ENCODE data around the gene TMCC3.
A peak's percentile ranks its signal among the peaks of the same experiment; 100 is the strongest.
"Not testable (repeated sequence)": the region's sequence is repeated elsewhere in the genome, so short reads cannot be mapped to it uniquely, and the experiment has no call there.

Gene TMCC3, protein sequence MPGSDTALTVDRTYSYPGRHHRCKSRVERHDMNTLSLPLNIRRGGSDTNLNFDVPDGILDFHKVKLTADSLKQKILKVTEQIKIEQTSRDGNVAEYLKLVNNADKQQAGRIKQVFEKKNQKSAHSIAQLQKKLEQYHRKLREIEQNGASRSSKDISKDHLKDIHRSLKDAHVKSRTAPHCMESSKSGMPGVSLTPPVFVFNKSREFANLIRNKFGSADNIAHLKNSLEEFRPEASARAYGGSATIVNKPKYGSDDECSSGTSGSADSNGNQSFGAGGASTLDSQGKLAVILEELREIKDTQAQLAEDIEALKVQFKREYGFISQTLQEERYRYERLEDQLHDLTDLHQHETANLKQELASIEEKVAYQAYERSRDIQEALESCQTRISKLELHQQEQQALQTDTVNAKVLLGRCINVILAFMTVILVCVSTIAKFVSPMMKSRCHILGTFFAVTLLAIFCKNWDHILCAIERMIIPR

DNA sequence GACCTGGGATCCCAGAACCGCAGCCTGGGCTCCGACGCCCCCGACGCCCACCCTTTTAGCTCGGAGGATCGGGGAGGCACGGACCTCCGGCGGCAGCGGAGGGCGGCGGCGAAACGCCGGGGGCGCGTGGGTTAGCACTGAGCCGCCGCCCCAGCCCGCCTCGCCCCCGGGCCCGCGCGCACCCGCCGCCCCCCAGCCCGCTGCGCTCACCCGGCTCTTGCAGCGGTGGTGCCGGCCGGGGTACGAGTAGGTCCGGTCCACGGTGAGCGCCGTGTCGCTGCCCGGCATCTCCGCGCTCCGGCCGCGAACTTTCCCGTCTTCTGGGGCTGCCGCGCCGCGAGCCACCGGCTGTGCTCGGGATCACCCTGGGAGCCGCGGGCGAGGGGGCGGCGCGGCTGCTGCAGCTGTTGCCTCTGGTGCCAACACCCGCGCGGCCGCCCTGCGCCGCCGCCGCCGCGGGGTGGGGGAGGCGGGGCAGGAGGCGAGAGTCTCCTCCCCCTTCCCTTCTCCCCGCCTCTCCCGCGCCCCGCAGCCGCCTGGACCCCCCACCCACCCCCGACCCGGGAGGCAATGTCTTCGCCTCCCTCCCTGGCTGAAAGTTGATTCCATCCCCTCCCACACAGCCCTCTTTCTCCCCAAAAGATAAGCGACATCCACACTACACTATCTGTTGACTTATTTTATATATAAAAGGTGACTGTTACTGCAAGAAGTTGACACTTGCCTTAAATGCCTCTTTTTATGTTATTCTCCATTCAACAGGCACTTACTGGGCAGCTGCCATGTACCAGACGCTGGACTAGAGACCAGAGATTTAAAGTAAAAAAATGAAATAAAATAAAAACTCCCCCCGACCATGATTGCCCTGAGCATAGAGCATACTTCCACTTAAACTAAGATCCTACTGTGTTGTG, at the start of gene TMCC3:
TSS of gene TMCC3 (minus strand) at position 415 of the 914 bp plus-strand sequence. CDS start at position 288, 127 bp downstream.
- no peak for DNase-seq (ENCODE audit: low spot score)

DNA sequence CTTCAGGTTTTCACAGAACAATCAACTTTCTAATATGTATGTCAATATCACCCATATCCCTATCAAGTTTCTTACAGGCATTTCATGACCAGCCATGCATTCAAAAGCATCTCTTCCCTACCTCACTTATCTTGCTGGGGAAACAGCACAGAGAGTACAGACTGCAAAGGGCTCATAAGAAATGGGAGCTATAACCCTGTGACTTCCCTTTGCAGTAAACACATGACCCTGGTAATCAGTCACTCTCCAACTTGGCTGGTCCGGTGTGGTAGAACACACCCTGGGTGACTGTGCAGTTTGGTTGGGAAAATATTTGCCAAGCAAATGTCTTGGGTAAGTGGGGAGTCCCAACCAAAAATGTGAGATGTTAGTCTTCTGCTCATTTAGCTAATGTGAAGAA, 49.4 kb upstream of the TMCC3 start:
- DNase-seq (ENCODE audit: low spot score) = no peak

DNA sequence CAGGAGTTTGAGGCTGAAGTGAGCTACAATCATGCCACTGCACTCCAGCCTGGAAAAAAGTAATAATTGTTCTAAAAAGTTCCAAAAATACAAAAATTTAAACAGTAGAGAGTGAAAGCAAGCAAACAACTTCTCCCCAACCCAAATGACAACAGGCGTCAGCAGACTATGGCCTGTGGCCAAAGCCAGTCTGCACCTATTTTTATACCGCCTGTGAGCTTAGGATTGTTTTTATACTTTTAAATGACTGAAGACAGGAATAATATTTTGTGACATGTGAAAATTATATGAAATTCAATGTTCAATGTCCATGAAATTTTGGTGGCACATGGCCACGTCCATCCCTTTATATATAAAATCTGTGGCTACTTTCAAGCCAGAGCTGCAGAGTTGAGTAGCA, 48.2 kb upstream of the TMCC3 start:
- no peak for DNase-seq (ENCODE audit: low spot score)

DNA sequence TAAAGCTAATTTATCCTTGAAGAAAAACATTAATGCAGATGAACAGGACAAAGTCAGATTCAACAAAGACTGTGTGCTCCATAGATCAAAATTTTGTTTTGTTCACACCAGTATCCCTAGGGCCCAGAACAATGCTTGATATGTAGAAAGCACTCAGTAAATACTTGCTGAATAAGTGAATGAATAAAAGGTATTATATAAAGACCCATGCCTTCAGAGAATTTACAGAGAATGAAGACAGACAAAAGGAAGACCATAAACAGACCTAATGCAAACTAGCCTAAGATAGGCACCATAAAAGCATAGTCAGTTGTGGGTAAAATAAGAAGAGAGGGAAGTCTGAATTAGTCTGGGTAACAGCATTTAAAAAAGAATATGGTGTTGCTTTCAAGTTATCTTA, 47.3 kb upstream of the TMCC3 start:
- DNase-seq (ENCODE audit: low spot score) = no peak

- DNase-seq (ENCODE audit: low spot score) = no peak
Observed at GRCh38 chr12:94694732-94695131, 44.4 kb upstream of the TMCC3 start.

- DNase-seq (ENCODE audit: low spot score) = not testable (repeated sequence)
Observed at GRCh38 chr12:94692826-94693225, 42.5 kb upstream of the TMCC3 start.

DNA sequence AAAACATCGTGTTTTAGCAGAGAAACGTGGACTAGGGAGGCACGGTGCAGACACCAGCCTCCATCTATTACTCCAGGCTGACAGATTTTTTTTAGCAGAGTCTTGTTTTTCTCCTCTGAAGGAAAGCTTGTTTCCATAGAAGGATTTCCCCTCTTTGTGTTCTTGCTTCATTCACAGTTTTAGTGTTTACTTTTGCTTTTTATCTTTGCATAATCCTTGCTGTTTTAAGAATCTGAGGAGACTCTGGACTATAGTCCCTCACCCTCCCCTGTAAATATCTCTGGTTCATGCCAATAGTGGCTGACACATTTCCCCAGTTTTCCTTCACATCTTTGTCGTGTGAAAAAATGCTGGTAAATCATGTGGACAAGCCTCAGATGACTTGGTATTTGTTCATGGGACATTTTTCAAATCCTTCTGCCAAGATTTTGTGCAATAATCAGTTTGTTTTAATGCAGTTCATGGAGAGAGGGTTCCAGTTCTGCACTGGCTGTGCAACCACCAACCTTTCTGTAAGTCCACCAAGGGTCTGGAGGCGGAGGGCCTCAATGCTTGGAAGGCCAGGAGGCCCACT, 39.9 kb upstream of the TMCC3 start:
- no peak for DNase-seq (ENCODE audit: low spot score)

DNA sequence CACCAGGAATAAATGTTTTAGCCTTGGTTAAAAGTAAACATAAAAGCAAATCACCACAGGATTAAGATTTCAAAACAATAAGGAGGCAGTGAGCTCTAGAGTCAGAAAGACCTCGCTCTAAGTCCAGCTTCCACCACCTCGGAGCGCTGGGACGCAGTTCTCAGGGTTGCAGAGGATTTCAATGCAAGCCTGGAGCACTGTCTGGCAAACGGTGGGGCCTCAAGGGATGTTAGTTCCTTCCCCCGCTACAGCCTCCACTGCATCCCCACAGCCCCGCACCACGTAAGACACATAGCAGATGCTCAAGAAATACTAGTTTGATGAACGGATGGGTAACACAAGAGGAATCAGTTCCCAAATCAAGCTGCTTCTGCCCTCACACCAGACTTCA, 39.3 kb upstream of the TMCC3 start:
- DNase-seq (ENCODE audit: low spot score) = no peak

GRCh38 chr12:94689002-94689645, 38.8 kb upstream of the TMCC3 start:
- peak; percentile 27 for DNase-seq (ENCODE audit: low spot score)

- no peak for DNase-seq (ENCODE audit: low spot score)
Observed at GRCh38 chr12:94687891-94688290, 37.5 kb upstream of the TMCC3 start.

DNA sequence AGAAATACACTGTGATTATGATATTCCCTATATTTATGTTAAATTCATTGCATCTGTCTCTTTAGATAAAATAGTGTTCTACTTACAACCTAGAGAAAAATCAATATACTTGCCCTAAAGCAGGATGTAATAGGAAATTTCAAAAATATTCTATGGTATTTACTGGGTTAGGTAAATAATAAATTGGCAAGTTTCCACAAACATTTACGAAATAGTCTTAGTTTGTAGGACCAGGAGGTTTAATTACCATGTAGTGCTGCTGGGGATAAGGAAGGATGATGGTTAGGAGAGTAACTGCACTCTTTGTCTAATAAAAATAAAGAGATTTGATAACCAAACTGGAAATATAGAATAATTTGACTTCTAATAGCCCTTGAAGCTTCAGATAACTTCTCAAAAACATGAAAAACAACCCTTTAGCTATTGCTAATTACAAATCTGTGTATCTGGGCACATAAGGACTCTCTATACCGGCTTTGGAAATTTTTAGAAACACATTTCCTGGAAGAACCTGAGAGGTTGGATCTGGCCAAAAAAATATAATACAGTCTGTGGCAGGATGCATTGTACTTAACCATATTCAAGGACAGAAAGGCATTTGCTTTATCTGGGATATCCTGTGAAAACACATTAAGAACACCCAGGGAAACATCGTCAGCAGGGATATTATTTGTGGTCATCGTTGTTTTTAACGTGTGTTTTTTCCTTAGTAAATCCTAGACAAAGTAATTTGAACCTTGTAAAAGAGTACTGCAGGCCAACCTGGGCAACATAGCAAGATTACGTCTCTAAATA, 36.7 kb upstream of the TMCC3 start:
- no peak for DNase-seq (ENCODE audit: low spot score)

DNA sequence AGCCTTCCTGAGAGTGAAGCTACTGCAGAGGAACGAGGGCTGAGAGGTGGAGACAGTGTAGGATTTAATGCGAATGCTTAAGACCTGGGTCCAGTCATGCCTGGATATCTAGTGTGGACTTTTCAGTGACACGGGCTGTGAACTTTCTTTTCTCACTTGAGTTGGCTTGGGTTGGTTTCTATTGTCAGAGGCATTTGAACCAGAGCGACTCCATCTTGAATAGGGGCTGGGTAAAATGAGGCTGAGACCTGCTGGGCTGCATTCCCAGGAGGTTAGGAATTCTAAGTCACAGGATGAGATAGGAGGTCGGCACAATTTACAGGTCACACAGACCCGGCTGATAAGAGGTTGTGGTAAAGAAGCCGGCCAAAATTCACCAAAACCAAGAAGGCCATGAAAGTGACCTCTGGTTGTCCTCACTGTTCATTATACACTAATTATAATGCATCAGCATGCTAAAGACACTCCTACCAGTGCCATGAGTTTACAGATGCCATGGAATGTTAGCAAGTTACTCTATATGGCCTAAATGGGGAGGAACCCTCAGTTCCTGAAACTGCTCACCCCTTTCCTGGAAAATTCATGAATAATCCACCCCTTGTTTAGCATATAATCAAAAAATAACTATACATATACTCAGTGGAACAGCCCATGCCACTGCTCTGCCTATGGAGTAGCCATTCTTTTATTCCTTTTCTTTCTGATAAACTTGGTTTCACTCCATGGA, 34.2 kb upstream of the TMCC3 start:
- no peak for DNase-seq (ENCODE audit: low spot score)

- no peak for DNase-seq (ENCODE audit: low spot score)
Observed at GRCh38 chr12:94679554-94680195, 29.3 kb upstream of the TMCC3 start.

DNA sequence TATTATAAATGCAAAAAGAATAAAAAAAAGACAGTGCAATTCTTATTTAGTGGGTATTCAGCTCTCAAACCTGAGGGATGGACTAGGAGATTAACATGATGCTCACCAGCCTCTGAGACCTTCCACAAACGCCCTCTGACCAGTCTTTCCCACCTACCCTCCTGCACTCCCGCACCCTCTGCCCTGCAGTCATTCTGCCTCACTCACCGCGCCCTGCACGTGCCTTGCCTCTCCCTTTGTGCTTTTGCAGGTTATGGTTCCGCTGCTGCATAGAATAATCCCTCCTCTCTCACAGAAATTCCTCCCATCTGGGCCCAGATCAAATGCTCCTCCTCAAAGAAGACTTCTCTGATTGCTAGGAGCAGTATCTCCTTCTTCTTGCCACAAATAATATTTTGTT, 28.5 kb upstream of the TMCC3 start:
- DNase-seq (ENCODE audit: low spot score) = no peak

GRCh38 chr12:94678379-94678778, 28.0 kb upstream of the TMCC3 start:
- DNase-seq (ENCODE audit: low spot score) = no peak

DNA sequence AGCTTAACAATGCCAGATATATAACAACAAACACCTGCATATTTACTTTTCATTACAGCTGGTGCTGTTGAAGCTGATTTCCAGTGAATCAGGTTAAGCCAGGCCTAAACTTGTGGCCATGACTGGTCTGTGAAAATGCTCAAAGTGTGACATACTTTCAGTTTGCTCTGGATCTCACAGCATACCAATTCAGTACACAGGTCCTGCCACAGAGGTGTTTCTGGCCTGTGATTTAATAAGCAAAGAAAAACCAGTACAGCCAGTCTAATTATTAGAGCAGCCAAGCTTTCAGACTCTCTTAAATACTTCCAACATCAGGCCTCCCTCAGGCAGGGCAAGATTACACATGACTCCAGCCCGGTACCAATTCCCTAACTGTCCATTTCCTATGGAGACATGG, 27.4 kb upstream of the TMCC3 start:
- DNase-seq (ENCODE audit: low spot score) = no peak

- no peak for DNase-seq (ENCODE audit: low spot score)
Observed at GRCh38 chr12:94676922-94677321, 26.6 kb upstream of the TMCC3 start.

DNA sequence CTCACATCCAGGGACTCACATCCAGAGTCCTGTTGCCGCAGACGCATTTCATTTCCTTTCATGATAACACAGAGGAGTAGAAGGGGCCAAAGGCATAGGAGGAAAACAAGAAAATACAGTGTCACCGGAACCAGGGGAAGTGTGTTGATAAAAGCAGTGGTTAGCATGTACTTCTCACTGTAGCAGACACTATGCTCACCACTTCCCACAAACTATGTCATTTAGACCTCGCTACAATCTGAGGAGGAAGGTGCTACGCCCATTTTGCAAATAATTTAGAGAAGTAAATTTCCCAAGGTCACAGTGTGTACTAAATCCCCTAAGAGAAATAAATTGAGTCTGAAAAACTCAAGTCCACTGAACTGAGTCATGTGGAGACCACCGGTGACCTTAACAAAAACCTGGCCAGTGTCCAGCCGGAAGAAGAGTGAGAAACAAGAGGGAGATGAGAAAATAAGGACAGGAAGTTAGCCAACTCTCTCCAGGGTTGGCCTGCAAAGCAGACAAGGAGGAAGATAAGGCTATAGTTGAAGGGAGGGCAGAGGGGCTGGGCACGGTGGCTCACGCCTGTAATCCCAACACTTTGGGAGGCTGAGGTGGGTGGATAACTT, 25.8 kb upstream of the TMCC3 start:
- DNase-seq (ENCODE audit: low spot score) = peak; percentile 8

GRCh38 chr12:94674835-94675234, 24.5 kb upstream of the TMCC3 start:
- no peak for DNase-seq (ENCODE audit: low spot score)

DNA sequence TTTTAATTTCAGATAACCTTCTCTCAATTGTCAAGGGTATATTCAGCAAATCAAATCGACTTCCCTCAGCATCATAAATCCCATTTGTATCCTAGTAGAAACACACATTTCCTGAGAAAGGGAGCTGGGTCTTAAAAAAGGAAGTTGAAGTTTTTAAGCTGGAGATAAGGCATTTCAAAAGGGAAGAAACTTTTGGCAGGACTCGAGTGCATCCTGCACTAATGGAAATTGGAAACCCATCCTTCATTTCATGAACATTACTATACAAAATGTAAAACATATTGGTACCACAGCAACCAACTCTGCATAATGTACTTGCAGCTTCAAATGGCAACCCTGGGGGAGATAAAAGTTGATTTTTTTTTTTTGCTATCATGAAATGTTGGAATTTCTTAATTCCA, 23.7 kb upstream of the TMCC3 start:
- no peak for DNase-seq (ENCODE audit: low spot score)

All from activated CD4-positive, alpha-beta T cell treated with anti-CD3 and anti-CD28 coated beads, Interleukin-2, Interleukin-4, amounts not matched to agents 100 ng/mL and 50 ng/mL, durations not matched to agents 16 hours and 8 hours (primary cell).